Right cardiac atrium (tissue), 5 donors: ENCODE results near the gene SPATS1. TPM values are rescaled to one million over a fixed set of nuclear protein-coding genes. Genes with fewer than 3 reads are reported as not detected.

Experiments
- ATAC-seq, 2 donors: fragments of 200-7000 bp; cut with Tn5 transposase; one replicate each; pipeline versions ENCODE4 v1.8.0 to v1.9.1; 2020; ENCODE audit warnings: moderate library complexity in 2 of 2, mild to moderate bottlenecking in 1 of 2
- DNase-seq, 3 donors: peaks; one replicate each; pipeline ENCODE4 v3.0.0-alpha.2; 2020
- H3K27ac ChIP-seq: one replicate; pipeline ENCODE4 v1.5.1; 2013; ENCODE audit warnings: mild to moderate bottlenecking, low read length, control low read depth, moderate library complexity
- H3K27me3 ChIP-seq: one replicate; pipeline ENCODE4 v1.6.1; 2013; ENCODE audit not compliant: control insufficient read depth, insufficient read depth
- H3K4me1 ChIP-seq: one replicate; pipeline ENCODE4 v1.6.1; 2013; ENCODE audit warnings: low read length; ENCODE audit not compliant: control insufficient read depth, insufficient read depth
- H3K4me3 ChIP-seq: one replicate; pipeline ENCODE4 v1.5.1; 2013; ENCODE audit warnings: low read length, control low read depth
- H3K9me3 ChIP-seq: one replicate; pipeline ENCODE4 v1.6.1; 2013; ENCODE audit warnings: low read length; ENCODE audit not compliant: control insufficient read depth
- WGBS: extraction: QIAGEN DNeasy Blood & Tissue Kit; methylation state at CpG from one replicate; pipeline ENCODE4 v1.1.7; 2013; 5-methylcytosine and 5-hydroxymethylcytosine counted together
- intact Hi-C, 4 donors: fragments of 100-400 bp; cut with DNase I; formaldehyde crosslinking; loops; one replicate each; pipeline versions ENCODE4 v1.11.0 to v1.14.0; 2022 to 2023
- polyA plus RNA-seq: library from polyadenylated mRNA; stranded (reverse); fragments of 200-250 nt; gene quantifications from one replicate; pipeline ENCODE4 v1.2.3, GENCODE V29; 2013
- total RNA-seq, 4 donors: library from RNA; stranded (reverse); fragmentation: NEBNext Ultra II Directional; extraction: Animal tissue kit (Norgen Biotek cat#: 25700); gene quantifications; one replicate each; pipeline ENCODE4 v1.2.1, GENCODE V29; 2021
- donor health status: healthy with polysubstance abuse.
- donor health status: DM: no; HTN: yes; CAD: no.
- donor health status: DM: no; HTN: no; CAD: no.
- donor health status: DM: no; HTN: yes; CAD: no; lungs with severe emphysema.
- donor health status: DM: yes; HTN: yes; CAD: no.

The SPATS1 gene
- total and polyA plus RNA-seq, 5 donors: not detected

- no peak overlapping the region for H3K4me3 ChIP-seq
- DNase-seq (no peak), ATAC-seq (no peak)
- H3K27ac ChIP-seq: no peak overlapping the region
- intact Hi-C loops: loop anchor here in 3 of 4 donors (10.0 kb wide), 3 partner anchors 58 to 238 kb away; partner anchors contain the start of gene TMEM151B (in 1 of the 3)
- no peaks in the 10 kb centered on the region for H3K9me3 ChIP-seq
- WGBS: 41% methylated on average over 7 of the region's 7 CpGs
- H3K4me1 ChIP-seq: no peaks in the 10 kb centered on the region
- no peaks in the 10 kb centered on the region for H3K27me3 ChIP-seq
These were observed 9.9 kb upstream of the SPATS1 start for GRCh38 chr6:44332585-44332984.

GRCh38 chr6:44333273-44333919 is 9.1 kb upstream of the SPATS1 start:
- Histone ChIP-seq H3K4me3 (no peak overlapping the region), H3K27me3 (no peaks in the 10 kb centered on the region), H3K27ac (no peak overlapping the region), H3K4me1 (no peaks in the 10 kb centered on the region), H3K9me3 (no peaks in the 10 kb centered on the region)
- intact Hi-C loops: loop anchor here in 3 of 4 donors (10.0 kb wide), 3 partner anchors 59 to 239 kb away; partner anchors contain the start of gene TMEM151B (in 1 of the 3)
- WGBS: 71% methylated on average over 11 of the region's 11 CpGs
- ATAC-seq: no peak
- DNase-seq: no peak

- no peak for DNase-seq
- Histone ChIP-seq H3K4me3 (no peak overlapping the region), H3K27ac (no peak overlapping the region), H3K4me1 (no peaks in the 10 kb centered on the region), H3K9me3 (no peaks in the 10 kb centered on the region), H3K27me3 (no peaks in the 10 kb centered on the region)
- no peak for ATAC-seq
- 81% methylated on average over 5 of the region's 5 CpGs for WGBS
- intact Hi-C loops: loop anchor here in 3 of 4 donors (10.0 kb wide), 3 partner anchors 59 to 239 kb away; partner anchors contain the start of gene TMEM151B (in 1 of the 3)
These were observed 8.5 kb upstream of the SPATS1 start for GRCh38 chr6:44333942-44334341.

GRCh38 chr6:44335631-44336030 is 6.8 kb upstream of the SPATS1 start:
- Histone ChIP-seq H3K9me3 (no peaks in the 10 kb centered on the region), H3K4me3 (no peak overlapping the region), H3K4me1 (no peaks in the 10 kb centered on the region), H3K27me3 (no peaks in the 10 kb centered on the region), H3K27ac (no peak overlapping the region)
- 44% methylated on average over 1 of the region's 1 CpG for WGBS
- ATAC-seq: no peak
- no peak for DNase-seq
- intact Hi-C loops: loop anchor here in 3 of 4 donors (5.0 to 10.0 kb wide), 4 partner anchors 61 to 241 kb away; partner anchors contain the start of genes NFKBIE (in 1 of the 3) and TMEM151B (in 1 of the 3)

- Histone ChIP-seq H3K4me3 (no peak overlapping the region), H3K27me3 (no peaks in the 10 kb centered on the region), H3K27ac (no peak overlapping the region), H3K4me1 (no peaks in the 10 kb centered on the region), H3K9me3 (no peaks in the 10 kb centered on the region)
- intact Hi-C loops: loop anchor here in 3 of 4 donors (1.0 to 10.0 kb wide), 5 partner anchors 64 to 244 kb away; partner anchors contain the start of genes NFKBIE (in 1 of the 3) and TMEM151B (in 1 of the 3)
- DNase-seq (peak; percentile 19 to 80 (median 73)), ATAC-seq (peak; percentile 71 to 73)
- WGBS: 4% methylated on average over 11 of the region's 11 CpGs
These were observed 4.0 kb upstream of the SPATS1 start for GRCh38 chr6:44338228-44339122.

GRCh38 chr6:44339301-44339700 is 3.1 kb upstream of the SPATS1 start:
- Histone ChIP-seq H3K4me3 (no peak overlapping the region), H3K4me1 (no peaks in the 10 kb centered on the region), H3K27me3 (no peaks in the 10 kb centered on the region), H3K27ac (no peak overlapping the region), H3K9me3 (no peaks in the 10 kb centered on the region)
- ATAC-seq (peak; percentile 9 to 37), DNase-seq (peak in 2 of 3 donors; percentile 28 to 68)
- 68% methylated on average over 5 of the region's 5 CpGs for WGBS
- intact Hi-C loops: loop anchor here in 3 of 4 donors (5.0 to 10.0 kb wide), 4 partner anchors 64 to 244 kb away; partner anchors contain the start of genes NFKBIE (in 1 of the 3) and TMEM151B (in 1 of the 3)

- no peak overlapping the region for H3K4me3 ChIP-seq
- H3K4me1 ChIP-seq: no peaks in the 10 kb centered on the region
- H3K27me3 ChIP-seq: no peaks in the 10 kb centered on the region
- H3K9me3 ChIP-seq: no peaks in the 10 kb centered on the region
- WGBS: 62% methylated on average over 7 of the region's 7 CpGs
- ATAC-seq: no peak
- no peak for DNase-seq
- intact Hi-C loops: loop anchor here (5.0 to 10.0 kb wide), 4 partner anchors 65 to 245 kb away; partner anchors contain the start of genes NFKBIE (in 1 of the 4) and TMEM151B (in 1 of the 4)
- H3K27ac ChIP-seq: no peak overlapping the region
These were observed 2.5 kb upstream of the SPATS1 start for GRCh38 chr6:44339763-44340625.

- 60% methylated on average over 8 of the region's 8 CpGs for WGBS
- DNase-seq (no peak), ATAC-seq (no peak)
- Histone ChIP-seq H3K4me1 (no peaks in the 10 kb centered on the region), H3K27ac (no peak overlapping the region), H3K27me3 (no peaks in the 10 kb centered on the region), H3K9me3 (no peaks in the 10 kb centered on the region), H3K4me3 (no peak overlapping the region)
- intact Hi-C loops: loop anchor here in 1 of 4 donors (10.0 kb wide), 1 partner anchor 246 kb away; no protein-coding TSS in a partner anchor
These were observed 1.2 kb upstream of the SPATS1 start for GRCh38 chr6:44341095-44341890.

GRCh38 chr6:44342052-44342451 is 398 bp upstream of the SPATS1 start:
- Histone ChIP-seq H3K4me1 (no peaks in the 10 kb centered on the region), H3K9me3 (no peaks in the 10 kb centered on the region), H3K27me3 (no peaks in the 10 kb centered on the region), H3K27ac (no peak overlapping the region), H3K4me3 (peak overlapping the region; percentile 12)
- ATAC-seq: peak in 1 of 2 donors; percentile 34
- 25% methylated on average over 6 of the region's 6 CpGs for WGBS
- intact Hi-C loops: loop anchor here in 1 of 4 donors (10.0 kb wide), 1 partner anchor 247 kb away; no protein-coding TSS in a partner anchor
- peak in 1 of 3 donors; percentile 47 for DNase-seq
